ENCODE results near the gene CRMP1. TPM values are rescaled to one million over a fixed set of nuclear protein-coding genes. Genes with fewer than 3 reads are reported as not detected.

The CRMP1 gene
- total RNA-seq, 1 experiment from 2014 or later: 134 TPM

GRCh38 chr4:5927747-5928146 lies 34.9 kb upstream of the CRMP1 start:
- CTCF ChIA-PET: interaction anchor here (1.5 to 2.4 kb wide), 2 partner anchors 52 to 106 kb away, joined by 3 to 8 read pairs; no protein-coding TSS in a partner anchor
- no peak overlapping the region for H3K4me3 Mint-ChIP-seq

GRCh38 chr4:5927116-5927515 lies 34.2 kb upstream of the CRMP1 start:
- ChIA-PET CTCF (interaction anchor here (1.5 to 2.4 kb wide), 3 partner anchors 37 to 106 kb away, joined by 3 to 8 read pairs (median 3); no protein-coding TSS in a partner anchor), POLR2A (no interaction called here)
- ATAC-seq (no peak), DNase-seq (ENCODE audit: low spot score) (no peak)
- Mint-ChIP-seq H3K4me3 (no peak overlapping the region), H3K36me3 (no peaks in the 10 kb centered on the region), H3K27me3 (ENCODE audit: low read depth) (0 out of 2 replicates have a peak, but pooled peaks cover 2% of the 10 kb centered on the region), H3K9me3 (no peaks in the 10 kb centered on the region), H3K27ac (no peak overlapping the region), H3K4me1 (peaks cover 33% of the 10 kb centered on the region)
- TF ChIP-seq CTCF (IDR thresholded peaks at IDR 0.05) (no peak), FOXP1 (CRISPR knock-in tag; IDR thresholded peaks at IDR 0.05; ENCODE audit: borderline replicate concordance) (no peak), OVOL2 (CRISPR knock-in tag; IDR thresholded peaks at IDR 0.05; ENCODE audit: borderline replicate concordance) (no peak), ATF1 (CRISPR knock-in tag; IDR thresholded peaks at IDR 0.05) (no peak), CREB1 (CRISPR knock-in tag; IDR thresholded peaks at IDR 0.05) (no peak), CDX4 (CRISPR knock-in tag; IDR thresholded peaks at IDR 0.05; ENCODE audit: borderline replicate concordance) (no peak), ZBTB21 (CRISPR knock-in tag; IDR thresholded peaks at IDR 0.05; ENCODE audit: borderline replicate concordance) (no peak), MYBL2 (CRISPR knock-in tag; IDR thresholded peaks at IDR 0.05) (no peak), MXD4 (CRISPR knock-in tag; IDR thresholded peaks at IDR 0.05; ENCODE audit: borderline replicate concordance) (no peak)
- TF ChIP-seq, protein P1, sequence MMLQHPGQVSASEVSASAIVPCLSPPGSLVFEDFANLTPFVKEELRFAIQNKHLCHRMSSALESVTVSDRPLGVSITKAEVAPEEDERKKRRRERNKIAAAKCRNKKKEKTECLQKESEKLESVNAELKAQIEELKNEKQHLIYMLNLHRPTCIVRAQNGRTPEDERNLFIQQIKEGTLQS (CRISPR knock-in tag; conservative IDR thresholded peaks at IDR 0.05): no peak
- TF ChIP-seq, protein P2, sequence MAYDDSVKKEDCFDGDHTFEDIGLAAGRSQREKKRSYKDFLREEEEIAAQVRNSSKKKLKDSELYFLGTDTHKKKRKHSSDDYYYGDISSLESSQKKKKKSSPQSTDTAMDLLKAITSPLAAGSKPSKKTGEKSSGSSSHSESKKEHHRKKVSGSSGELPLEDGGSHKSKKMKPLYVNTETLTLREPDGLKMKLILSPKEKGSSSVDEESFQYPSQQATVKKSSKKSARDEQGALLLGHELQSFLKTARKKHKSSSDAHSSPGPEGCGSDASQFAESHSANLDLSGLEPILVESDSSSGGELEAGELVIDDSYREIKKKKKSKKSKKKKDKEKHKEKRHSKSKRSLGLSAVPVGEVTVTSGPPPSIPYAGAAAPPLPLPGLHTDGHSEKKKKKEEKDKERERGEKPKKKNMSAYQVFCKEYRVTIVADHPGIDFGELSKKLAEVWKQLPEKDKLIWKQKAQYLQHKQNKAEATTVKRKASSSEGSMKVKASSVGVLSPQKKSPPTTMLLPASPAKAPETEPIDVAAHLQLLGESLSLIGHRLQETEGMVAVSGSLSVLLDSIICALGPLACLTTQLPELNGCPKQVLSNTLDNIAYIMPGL (CRISPR knock-in tag; IDR thresholded peaks at IDR 0.05): no peak

More at GRCh38 chr4:5927747-5928146, 34.9 kb upstream of the CRMP1 start:
- Mint-ChIP-seq H3K9me3 (no peaks in the 10 kb centered on the region), H3K36me3 (no peaks in the 10 kb centered on the region), H3K4me1 (peaks cover 34% of the 10 kb centered on the region), H3K27me3 (ENCODE audit: low read depth) (0 out of 2 replicates have a peak, but pooled peaks cover 2% of the 10 kb centered on the region), H3K27ac (no peak overlapping the region)
- no peak for TF ChIP-seq JAZF1 (CRISPR knock-in tag; IDR thresholded peaks at IDR 0.05)
- TF ChIP-seq NFATC4 (CRISPR knock-in tag; IDR thresholded peaks at IDR 0.05): no peak
- no peak for TF ChIP-seq FOXJ3 (CRISPR knock-in tag; IDR thresholded peaks at IDR 0.05; ENCODE audit: borderline replicate concordance)
- no peak for TF ChIP-seq JUN (CRISPR knock-in tag; IDR thresholded peaks at IDR 0.05)
- DNase-seq (ENCODE audit: low spot score): no peak
- ATAC-seq: no peak
- POLR2A ChIA-PET: interaction anchor here (0.6 kb wide), 1 partner anchor 36 kb away, joined by 3 read pairs; no protein-coding TSS in a partner anchor

DNA sequence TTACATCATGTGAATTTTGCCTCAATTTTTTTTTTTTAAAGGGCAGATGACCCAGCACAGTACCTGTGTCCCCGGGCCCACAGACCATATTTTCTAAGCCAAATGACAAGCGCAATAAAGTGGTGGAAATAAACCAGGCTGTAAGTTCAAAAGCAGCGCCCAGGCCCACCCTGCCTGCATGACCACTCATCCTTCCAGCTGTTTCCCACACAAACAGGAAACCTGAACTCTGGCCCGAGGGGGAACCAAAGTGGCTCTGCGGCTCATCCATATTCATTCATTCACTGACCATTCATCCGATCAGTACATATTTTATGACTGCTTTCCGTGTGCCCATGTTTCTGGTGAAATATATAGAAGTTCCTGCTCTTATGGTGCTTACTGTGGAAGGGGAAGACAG lies 33.7 kb upstream of the CRMP1 start:
- Mint-ChIP-seq H3K4me3 (no peak overlapping the region), H3K27me3 (ENCODE audit: low read depth) (0 out of 2 replicates have a peak, but pooled peaks cover 2% of the 10 kb centered on the region), H3K27ac (no peak overlapping the region), H3K36me3 (no peaks in the 10 kb centered on the region), H3K4me1 (peaks cover 32% of the 10 kb centered on the region), H3K9me3 (no peaks in the 10 kb centered on the region)
- CTCF ChIA-PET: interaction anchor here (1.5 to 2.4 kb wide), 3 partner anchors 37 to 105 kb away, joined by 3 to 8 read pairs (median 3); no protein-coding TSS in a partner anchor
- POLR2A ChIA-PET: no interaction called here
- DNase-seq (ENCODE audit: low spot score): no peak
- ATAC-seq: no peak
- TF ChIP-seq, protein P3, sequence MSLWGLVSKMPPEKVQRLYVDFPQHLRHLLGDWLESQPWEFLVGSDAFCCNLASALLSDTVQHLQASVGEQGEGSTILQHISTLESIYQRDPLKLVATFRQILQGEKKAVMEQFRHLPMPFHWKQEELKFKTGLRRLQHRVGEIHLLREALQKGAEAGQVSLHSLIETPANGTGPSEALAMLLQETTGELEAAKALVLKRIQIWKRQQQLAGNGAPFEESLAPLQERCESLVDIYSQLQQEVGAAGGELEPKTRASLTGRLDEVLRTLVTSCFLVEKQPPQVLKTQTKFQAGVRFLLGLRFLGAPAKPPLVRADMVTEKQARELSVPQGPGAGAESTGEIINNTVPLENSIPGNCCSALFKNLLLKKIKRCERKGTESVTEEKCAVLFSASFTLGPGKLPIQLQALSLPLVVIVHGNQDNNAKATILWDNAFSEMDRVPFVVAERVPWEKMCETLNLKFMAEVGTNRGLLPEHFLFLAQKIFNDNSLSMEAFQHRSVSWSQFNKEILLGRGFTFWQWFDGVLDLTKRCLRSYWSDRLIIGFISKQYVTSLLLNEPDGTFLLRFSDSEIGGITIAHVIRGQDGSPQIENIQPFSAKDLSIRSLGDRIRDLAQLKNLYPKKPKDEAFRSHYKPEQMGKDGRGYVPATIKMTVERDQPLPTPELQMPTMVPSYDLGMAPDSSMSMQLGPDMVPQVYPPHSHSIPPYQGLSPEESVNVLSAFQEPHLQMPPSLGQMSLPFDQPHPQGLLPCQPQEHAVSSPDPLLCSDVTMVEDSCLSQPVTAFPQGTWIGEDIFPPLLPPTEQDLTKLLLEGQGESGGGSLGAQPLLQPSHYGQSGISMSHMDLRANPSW (CRISPR knock-in tag; conservative IDR thresholded peaks at IDR 0.05; ENCODE audit: low read depth): no peak
- TF ChIP-seq ZNF317 (CRISPR knock-in tag; IDR thresholded peaks at IDR 0.05; ENCODE audit: borderline replicate concordance, low read depth) (no peak), NR3C1 (CRISPR knock-in tag; conservative IDR thresholded peaks at IDR 0.05; ENCODE audit: low read depth) (no peak), IRF2 (CRISPR knock-in tag; IDR thresholded peaks at IDR 0.05; ENCODE audit: borderline replicate concordance, low read depth) (no peak), ATF2 (CRISPR knock-in tag; IDR thresholded peaks at IDR 0.05; ENCODE audit: borderline replicate concordance, low read depth) (no peak), KAT7 (CRISPR knock-in tag; IDR thresholded peaks at IDR 0.05; ENCODE audit: borderline replicate concordance) (no peak), E2F4 (CRISPR knock-in tag; IDR thresholded peaks at IDR 0.05; ENCODE audit: borderline replicate concordance, low read depth) (no peak)

Data from WTC11 (cell line).